Bronchial epithelial cell (primary cell): ENCODE measurements around the gene RAPGEF4. TPM values are rescaled to one million over a fixed set of nuclear protein-coding genes. Genes with fewer than 3 reads are reported as not detected.

ENCODE experiments used
- DNase-seq: peaks from one replicate; pipeline ENCODE4 v3.0.0-alpha.2; 2010; ENCODE audit warnings: low read depth
- FAIRE-seq: peaks from 2 replicates; lab custom pipeline; 2011; peaks lifted over from hg19 to GRCh38; lab: Jason Lieb, UNC
- H3K27me3 ChIP-seq: 2 replicates; pipeline ENCODE4 v1.5.1; 2011; ENCODE audit warnings: low read length; ENCODE audit not compliant: control insufficient read depth, insufficient read depth
- H3K36me3 ChIP-seq: 2 replicates; pipeline ENCODE4 v1.5.1; 2011; ENCODE audit warnings: low read length; ENCODE audit not compliant: control insufficient read depth, insufficient read depth
- H3K4me3 ChIP-seq: 2 replicates; pipeline ENCODE4 v1.5.1; 2011; ENCODE audit warnings: mild to moderate bottlenecking, low read depth, low read length, control low read depth
- CTCF ChIP-seq: IDR thresholded peaks from 2 replicates; pipeline ENCODE4 v1.5.1; 2011; ENCODE audit warnings: mild to moderate bottlenecking, moderate library complexity, low read length, control low read depth, inconsistent platforms; ENCODE audit not compliant: insufficient read depth, severe bottlenecking
- total RNA-seq: library from RNA; depleted of rRNA; stranded (reverse); fragments of >200 nt; gene quantifications from 2 replicates; pipeline ENCODE4 v1.2.1, GENCODE V29; 2014

The RAPGEF4 gene
- total RNA-seq, 1 donor from 2014 or later: 0.26 TPM

- DNase-seq (no peak), FAIRE-seq (no peak)
- H3K27me3 ChIP-seq: no peaks in the 10 kb centered on the region
- no peak for TF ChIP-seq CTCF
- H3K36me3 ChIP-seq: no peaks in the 10 kb centered on the region
- no peak overlapping the region for H3K4me3 ChIP-seq
Measured at GRCh38 chr2:172723286-172723685, 12.4 kb upstream of the RAPGEF4 start.

GRCh38 chr2:172724724-172725123, 10.9 kb upstream of the RAPGEF4 start:
- no peaks in the 10 kb centered on the region for H3K27me3 ChIP-seq
- DNase-seq (no peak), FAIRE-seq (no peak)
- no peaks in the 10 kb centered on the region for H3K36me3 ChIP-seq
- no peak overlapping the region for H3K4me3 ChIP-seq
- TF ChIP-seq CTCF: no peak

- Histone ChIP-seq H3K4me3 (no peak overlapping the region), H3K27me3 (no peaks in the 10 kb centered on the region), H3K36me3 (no peaks in the 10 kb centered on the region)
- no peak for DNase-seq
- TF ChIP-seq CTCF: no peak
- no peak for FAIRE-seq
Measured at GRCh38 chr2:172725284-172725683, 10.4 kb upstream of the RAPGEF4 start.

GRCh38 chr2:172725746-172726145, 9.9 kb upstream of the RAPGEF4 start:
- FAIRE-seq (no peak), DNase-seq (no peak)
- TF ChIP-seq CTCF: no peak
- Histone ChIP-seq H3K36me3 (no peaks in the 10 kb centered on the region), H3K4me3 (no peak overlapping the region), H3K27me3 (no peaks in the 10 kb centered on the region)

- Histone ChIP-seq H3K36me3 (no peaks in the 10 kb centered on the region), H3K27me3 (no peaks in the 10 kb centered on the region), H3K4me3 (no peak overlapping the region)
- FAIRE-seq: no peak
- DNase-seq: no peak
- no peak for TF ChIP-seq CTCF
Measured at GRCh38 chr2:172726172-172726735, 9.4 kb upstream of the RAPGEF4 start.

- FAIRE-seq (no peak), DNase-seq (no peak)
Measured at GRCh38 chr2:172730411-172730810, 5.2 kb upstream of the RAPGEF4 start.

More at GRCh38 chr2:172730411-172730810, 5.2 kb upstream of the RAPGEF4 start:
- no peaks in the 10 kb centered on the region for H3K27me3 ChIP-seq
- H3K4me3 ChIP-seq: no peak overlapping the region
- H3K36me3 ChIP-seq: no peaks in the 10 kb centered on the region
- no peak for TF ChIP-seq CTCF
